ENCODE results near the gene RPSA. TPM values are rescaled to one million over a fixed set of nuclear protein-coding genes. Genes with fewer than 3 reads are reported as not detected.

RPSA gene
- total RNA-seq, 1 experiment from 2014 or later = 2,486 TPM

DNA sequence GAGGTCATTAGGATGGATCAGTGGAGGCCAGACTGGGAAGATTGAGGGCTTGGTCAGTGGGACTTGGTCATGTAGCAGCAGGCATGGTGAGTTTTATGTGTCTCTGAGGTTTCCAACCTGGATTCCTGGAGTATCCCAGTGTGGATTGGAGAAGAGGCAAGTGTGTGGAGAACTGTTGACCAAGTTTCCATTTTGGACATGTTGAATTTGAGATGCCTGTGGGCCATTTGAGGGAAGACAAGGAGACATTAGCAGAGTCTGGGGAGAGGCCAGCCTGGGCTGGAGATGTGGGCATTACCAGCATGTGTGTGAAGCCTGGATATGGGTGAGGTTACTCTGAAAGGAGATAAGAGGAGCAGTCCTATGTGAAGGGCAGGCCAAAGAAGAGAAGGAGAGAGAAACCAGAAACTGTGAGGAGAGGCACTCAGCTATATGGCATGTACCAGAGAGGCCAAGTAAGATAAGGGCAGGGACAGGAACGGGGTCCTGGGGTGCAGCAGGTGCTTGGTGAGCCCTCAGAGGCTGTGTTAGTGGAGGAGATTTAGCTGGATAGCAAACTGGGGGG, 19.0 kb upstream of the RPSA start:
- DNase-seq (ENCODE audit: low read depth, low spot score) = no peak
- no peaks in the 10 kb centered on the region for H3K9me3 ChIP-seq (ENCODE audit: control insufficient read depth in 1 of 2, insufficient read depth in 1 of 2, low read depth in 1 of 2, low read length in 2 of 2)
- peaks cover 64% of the 10 kb centered on the region for H3K79me2 ChIP-seq (ENCODE audit: insufficient read depth, low read length)
- no peaks in the 10 kb centered on the region for H3K9me2 ChIP-seq (ENCODE audit: insufficient read depth)
- no peak overlapping the region for H3K4me2 ChIP-seq (ENCODE audit: low read length)
- no peak for TF ChIP-seq POLR2AphosphoS5 (IDR thresholded peaks at IDR 0.05; ENCODE audit: low read depth, low read length)
- TF ChIP-seq CBX3 (IDR thresholded peaks at IDR 0.05; ENCODE audit: low read depth) = no peak
- peaks cover 6 to 20% of the 10 kb centered on the region in 2 experiments; a peak in 3 of 4 replicates for H3K4me1 ChIP-seq (ENCODE audit: control insufficient read depth in 1 of 2, insufficient read depth in 2 of 2, low read length in 2 of 2)
- ChIA-PET POLR2A (interaction anchor here (0.7 kb wide), 1 partner anchor 18 kb away, joined by 3 read pairs; no protein-coding TSS in a partner anchor), CTCF (no interaction called here), RAD21 (ENCODE audit: low non-redundant PET in 1 of 2, low total read pairs in 2 of 2, uncharacterized antibody in 2 of 2, unreplicated experiment in 2 of 2) (no interaction called here)
- H3K9ac ChIP-seq (ENCODE audit: low read length) = no peak overlapping the region
- H3K27me3 ChIP-seq (ENCODE audit: insufficient read depth, low read length) = no peaks in the 10 kb centered on the region
- no peak overlapping the region for H3K27ac ChIP-seq (ENCODE audit: low read depth, low read length)
- peaks cover 19% of the 10 kb centered on the region; the same call in 1 of the 2 replicates for H4K20me1 ChIP-seq (ENCODE audit: insufficient read depth)
- BruUV-seq (replicated peaks) = no TSS peak
- no peak for ATAC-seq
- intact Hi-C loops (cut with micrococcal nuclease) = no loop called here
- H3K36me3 ChIP-seq (ENCODE audit: control insufficient read depth in 1 of 2, insufficient read depth in 2 of 2, low read length in 2 of 2) = peaks cover 12 to 15% of the 10 kb centered on the region in 2 experiments; a peak in 3 of 4 replicates
- no peak overlapping the region for H3K4me3 ChIP-seq (replicated peaks in 1 of 2; ENCODE audit: low read depth in 1 of 2, low read length in 2 of 2)
- no peak overlapping the region for H2AFZ ChIP-seq (ENCODE audit: low read depth, low read length, poor library complexity, severe bottlenecking)

GRCh38 chr3:39388153-39388552, 18.4 kb upstream of the RPSA start:
- H3K27ac ChIP-seq (ENCODE audit: low read depth, low read length) = no peak overlapping the region
- H3K4me1 ChIP-seq (ENCODE audit: control insufficient read depth in 1 of 2, insufficient read depth in 2 of 2, low read length in 2 of 2) = peaks cover 5 to 15% of the 10 kb centered on the region in 2 experiments; a peak in 2 of 4 replicates
- TF ChIP-seq ATF3 (IDR thresholded peaks at IDR 0.05) = no peak
- no peak for TF ChIP-seq POLR2AphosphoS5 (IDR thresholded peaks at IDR 0.05; ENCODE audit: low read depth, low read length)
- TF ChIP-seq MAX (IDR thresholded peaks at IDR 0.05) = no peak
- no peak for TF ChIP-seq EGR1 (IDR thresholded peaks at IDR 0.05; ENCODE audit: low read depth)
- no peak for TF ChIP-seq ZFX (IDR thresholded peaks at IDR 0.05)
- TF ChIP-seq, protein P1, sequence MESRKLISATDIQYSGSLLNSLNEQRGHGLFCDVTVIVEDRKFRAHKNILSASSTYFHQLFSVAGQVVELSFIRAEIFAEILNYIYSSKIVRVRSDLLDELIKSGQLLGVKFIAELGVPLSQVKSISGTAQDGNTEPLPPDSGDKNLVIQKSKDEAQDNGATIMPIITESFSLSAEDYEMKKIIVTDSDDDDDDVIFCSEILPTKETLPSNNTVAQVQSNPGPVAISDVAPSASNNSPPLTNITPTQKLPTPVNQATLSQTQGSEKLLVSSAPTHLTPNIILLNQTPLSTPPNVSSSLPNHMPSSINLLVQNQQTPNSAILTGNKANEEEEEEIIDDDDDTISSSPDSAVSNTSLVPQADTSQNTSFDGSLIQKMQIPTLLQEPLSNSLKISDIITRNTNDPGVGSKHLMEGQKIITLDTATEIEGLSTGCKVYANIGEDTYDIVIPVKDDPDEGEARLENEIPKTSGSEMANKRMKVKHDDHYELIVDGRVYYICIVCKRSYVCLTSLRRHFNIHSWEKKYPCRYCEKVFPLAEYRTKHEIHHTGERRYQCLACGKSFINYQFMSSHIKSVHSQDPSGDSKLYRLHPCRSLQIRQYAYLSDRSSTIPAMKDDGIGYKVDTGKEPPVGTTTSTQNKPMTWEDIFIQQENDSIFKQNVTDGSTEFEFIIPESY (IDR thresholded peaks at IDR 0.05; ENCODE audit: extremely low read depth, insufficient replicate concordance, low read length) = no peak
- no peak for TF ChIP-seq ZNF274 (IDR thresholded peaks at IDR 0.05; ENCODE audit: low read depth, low read length)
- no peak for TF ChIP-seq CEBPB (IDR thresholded peaks at IDR 0.05; ENCODE audit: low read depth)
- TF ChIP-seq JUND (IDR thresholded peaks at IDR 0.05) = no peak
- TF ChIP-seq SIN3A (IDR thresholded peaks at IDR 0.05; ENCODE audit: low read depth) = no peak
- no peak for TF ChIP-seq CBX3 (IDR thresholded peaks at IDR 0.05; ENCODE audit: low read depth)
- TF ChIP-seq YY1 (IDR thresholded peaks at IDR 0.05; ENCODE audit: extremely low read depth, insufficient replicate concordance, low read depth, low read length) = no peak
- TF ChIP-seq CTCF (IDR thresholded peaks at IDR 0.05 in 2 of 3, conservative IDR thresholded peaks at IDR 0.05 in 1 of 3; ENCODE audit: borderline replicate concordance in 1 of 3, insufficient read depth in 1 of 3, low read depth in 2 of 3, low read length in 2 of 3) = no peak
- no peak for TF ChIP-seq EZH2phosphoT487 (IDR thresholded peaks at IDR 0.05; ENCODE audit: borderline replicate concordance)
- no peaks in the 10 kb centered on the region for H3K9me2 ChIP-seq (ENCODE audit: insufficient read depth)
- peaks cover 64% of the 10 kb centered on the region for H3K79me2 ChIP-seq (ENCODE audit: insufficient read depth, low read length)
- DNase-seq (ENCODE audit: low read depth, low spot score) = no peak
- no peak overlapping the region for H3K4me3 ChIP-seq (replicated peaks in 1 of 2; ENCODE audit: low read depth in 1 of 2, low read length in 2 of 2)
- ChIA-PET CTCF (no interaction called here), POLR2A (no interaction called here), RAD21 (ENCODE audit: low non-redundant PET in 1 of 2, low total read pairs in 2 of 2, uncharacterized antibody in 2 of 2, unreplicated experiment in 2 of 2) (no interaction called here)
- intact Hi-C loops (cut with micrococcal nuclease) = no loop called here
- H3K9me3 ChIP-seq (ENCODE audit: control insufficient read depth in 1 of 2, insufficient read depth in 1 of 2, low read depth in 1 of 2, low read length in 2 of 2) = no peaks in the 10 kb centered on the region
- H3K36me3 ChIP-seq (ENCODE audit: control insufficient read depth in 1 of 2, insufficient read depth in 2 of 2, low read length in 2 of 2) = peaks cover 15 to 19% of the 10 kb centered on the region in 2 experiments; a peak in 3 of 4 replicates
- no peak overlapping the region for H2AFZ ChIP-seq (ENCODE audit: low read depth, low read length, poor library complexity, severe bottlenecking)
- no peak overlapping the region for H3K9ac ChIP-seq (ENCODE audit: low read length)
- no peak overlapping the region for H3K4me2 ChIP-seq (ENCODE audit: low read length)
- ATAC-seq = no peak
- BruUV-seq (replicated peaks) = no TSS peak
- no peaks in the 10 kb centered on the region for H3K27me3 ChIP-seq (ENCODE audit: insufficient read depth, low read length)
- peaks cover 19% of the 10 kb centered on the region; the same call in 1 of the 2 replicates for H4K20me1 ChIP-seq (ENCODE audit: insufficient read depth)
